ENCODE results near the gene SEC16A.

DNA sequence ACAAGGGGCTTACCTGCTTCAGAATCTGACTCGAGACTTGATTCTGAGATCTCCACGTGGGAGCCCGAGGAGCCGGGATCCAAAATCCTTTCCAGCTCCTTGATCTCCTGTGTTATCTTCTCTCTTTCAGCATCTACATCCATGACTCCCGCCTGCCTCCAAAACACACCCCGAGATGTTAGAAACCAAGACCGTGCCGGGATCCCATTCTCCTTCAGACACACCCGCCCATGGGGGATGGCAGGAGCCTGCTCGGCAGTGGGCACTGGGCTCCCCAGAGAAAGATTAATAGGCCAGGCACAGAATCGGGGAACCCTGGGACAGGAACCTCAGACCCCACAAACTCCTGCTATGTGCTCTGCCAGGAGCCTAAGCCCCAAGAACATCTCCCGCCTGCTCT is 84.6 kb downstream of the SEC16A start:
- TF ChIP-seq, protein P1, sequence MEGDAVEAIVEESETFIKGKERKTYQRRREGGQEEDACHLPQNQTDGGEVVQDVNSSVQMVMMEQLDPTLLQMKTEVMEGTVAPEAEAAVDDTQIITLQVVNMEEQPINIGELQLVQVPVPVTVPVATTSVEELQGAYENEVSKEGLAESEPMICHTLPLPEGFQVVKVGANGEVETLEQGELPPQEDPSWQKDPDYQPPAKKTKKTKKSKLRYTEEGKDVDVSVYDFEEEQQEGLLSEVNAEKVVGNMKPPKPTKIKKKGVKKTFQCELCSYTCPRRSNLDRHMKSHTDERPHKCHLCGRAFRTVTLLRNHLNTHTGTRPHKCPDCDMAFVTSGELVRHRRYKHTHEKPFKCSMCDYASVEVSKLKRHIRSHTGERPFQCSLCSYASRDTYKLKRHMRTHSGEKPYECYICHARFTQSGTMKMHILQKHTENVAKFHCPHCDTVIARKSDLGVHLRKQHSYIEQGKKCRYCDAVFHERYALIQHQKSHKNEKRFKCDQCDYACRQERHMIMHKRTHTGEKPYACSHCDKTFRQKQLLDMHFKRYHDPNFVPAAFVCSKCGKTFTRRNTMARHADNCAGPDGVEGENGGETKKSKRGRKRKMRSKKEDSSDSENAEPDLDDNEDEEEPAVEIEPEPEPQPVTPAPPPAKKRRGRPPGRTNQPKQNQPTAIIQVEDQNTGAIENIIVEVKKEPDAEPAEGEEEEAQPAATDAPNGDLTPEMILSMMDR (IDR thresholded peaks at IDR 0.05; ENCODE audit: insufficient read depth, low read length): no peak
- no peak for TF ChIP-seq POLR2AphosphoS5 (IDR thresholded peaks at IDR 0.05; ENCODE audit: low read depth)
- no peak for TF ChIP-seq GABPA (IDR thresholded peaks at IDR 0.05; ENCODE audit: low read depth)
- TF ChIP-seq, protein P2, sequence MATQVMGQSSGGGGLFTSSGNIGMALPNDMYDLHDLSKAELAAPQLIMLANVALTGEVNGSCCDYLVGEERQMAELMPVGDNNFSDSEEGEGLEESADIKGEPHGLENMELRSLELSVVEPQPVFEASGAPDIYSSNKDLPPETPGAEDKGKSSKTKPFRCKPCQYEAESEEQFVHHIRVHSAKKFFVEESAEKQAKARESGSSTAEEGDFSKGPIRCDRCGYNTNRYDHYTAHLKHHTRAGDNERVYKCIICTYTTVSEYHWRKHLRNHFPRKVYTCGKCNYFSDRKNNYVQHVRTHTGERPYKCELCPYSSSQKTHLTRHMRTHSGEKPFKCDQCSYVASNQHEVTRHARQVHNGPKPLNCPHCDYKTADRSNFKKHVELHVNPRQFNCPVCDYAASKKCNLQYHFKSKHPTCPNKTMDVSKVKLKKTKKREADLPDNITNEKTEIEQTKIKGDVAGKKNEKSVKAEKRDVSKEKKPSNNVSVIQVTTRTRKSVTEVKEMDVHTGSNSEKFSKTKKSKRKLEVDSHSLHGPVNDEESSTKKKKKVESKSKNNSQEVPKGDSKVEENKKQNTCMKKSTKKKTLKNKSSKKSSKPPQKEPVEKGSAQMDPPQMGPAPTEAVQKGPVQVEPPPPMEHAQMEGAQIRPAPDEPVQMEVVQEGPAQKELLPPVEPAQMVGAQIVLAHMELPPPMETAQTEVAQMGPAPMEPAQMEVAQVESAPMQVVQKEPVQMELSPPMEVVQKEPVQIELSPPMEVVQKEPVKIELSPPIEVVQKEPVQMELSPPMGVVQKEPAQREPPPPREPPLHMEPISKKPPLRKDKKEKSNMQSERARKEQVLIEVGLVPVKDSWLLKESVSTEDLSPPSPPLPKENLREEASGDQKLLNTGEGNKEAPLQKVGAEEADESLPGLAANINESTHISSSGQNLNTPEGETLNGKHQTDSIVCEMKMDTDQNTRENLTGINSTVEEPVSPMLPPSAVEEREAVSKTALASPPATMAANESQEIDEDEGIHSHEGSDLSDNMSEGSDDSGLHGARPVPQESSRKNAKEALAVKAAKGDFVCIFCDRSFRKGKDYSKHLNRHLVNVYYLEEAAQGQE (IDR thresholded peaks at IDR 0.05; ENCODE audit: insufficient replicate concordance, low read depth): no peak
